Stimulated activated CD4-positive, alpha-beta T cell treated with anti-CD3 and anti-CD28 coated beads, Interleukin-1b, Interleukin-23, amount 100 ng/mL, for 48 hours (primary cell): ENCODE measurements around the gene ATP13A2.

ENCODE experiments used
- DNase-seq: peaks from one replicate; pipeline ENCODE4 v3.0.0-alpha.2; 2020

ATP13A2 gene

GRCh38 chr1:17031436-17031835 lies 19.7 kb upstream of the ATP13A2 start:
- DNase-seq: no peak

GRCh38 chr1:17030206-17030605 lies 18.5 kb upstream of the ATP13A2 start:
- no peak for DNase-seq

GRCh38 chr1:17028662-17029188 lies 17.0 kb upstream of the ATP13A2 start:
- DNase-seq: no peak

- no peak for DNase-seq
These were observed 16.2 kb upstream of the ATP13A2 start for GRCh38 chr1:17027900-17028299.

- no peak for DNase-seq
These were observed 15.7 kb upstream of the ATP13A2 start for GRCh38 chr1:17027403-17027802.

GRCh38 chr1:17024721-17025120 lies 13.0 kb upstream of the ATP13A2 start:
- DNase-seq: no peak

GRCh38 chr1:17023573-17023972 lies 11.8 kb upstream of the ATP13A2 start:
- no peak for DNase-seq

GRCh38 chr1:17023102-17023501 lies 11.4 kb upstream of the ATP13A2 start:
- no peak for DNase-seq

GRCh38 chr1:17021896-17022295 lies 10.2 kb upstream of the ATP13A2 start:
- no peak for DNase-seq

GRCh38 chr1:17020502-17020901 lies 8.8 kb upstream of the ATP13A2 start:
- DNase-seq: no peak

- no peak for DNase-seq
These were observed 7.1 kb upstream of the ATP13A2 start for GRCh38 chr1:17018849-17019248.

GRCh38 chr1:17017435-17017834 lies 5.7 kb upstream of the ATP13A2 start:
- DNase-seq: no peak

GRCh38 chr1:17016317-17016661 lies 4.6 kb upstream of the ATP13A2 start:
- DNase-seq: no peak

- no peak for DNase-seq
These were observed 3.2 kb upstream of the ATP13A2 start for GRCh38 chr1:17014671-17015567.

- DNase-seq: no peak
These were observed 2.0 kb upstream of the ATP13A2 start for GRCh38 chr1:17013491-17014320.

- no peak for DNase-seq
These were observed 1.2 kb upstream of the ATP13A2 start for GRCh38 chr1:17012775-17013490.

- DNase-seq: no peak
These were observed 663 bp downstream of the ATP13A2 start for GRCh38 chr1:17011092-17011438.

GRCh38 chr1:17009706-17010105 lies 2.0 kb downstream of the ATP13A2 start:
- no peak for DNase-seq

- no peak for DNase-seq
These were observed 3.4 kb downstream of the ATP13A2 start for GRCh38 chr1:17008208-17008855.

- DNase-seq: no peak
These were observed 4.6 kb downstream of the ATP13A2 start for GRCh38 chr1:17007121-17007520.

GRCh38 chr1:17005365-17005740 lies 6.4 kb downstream of the ATP13A2 start:
- DNase-seq: no peak

- DNase-seq: no peak
These were observed 7.0 kb downstream of the ATP13A2 start for GRCh38 chr1:17004466-17005364.
